Astrocyte (in vitro differentiated cells and primary cell): ENCODE measurements around the gene ALDH1B1.

Experiments used
- EZH2 ChIP-seq: IDR thresholded peaks from 2 replicates; pipeline ENCODE4 v1.6.1; 2012; ENCODE audit warnings: mild to moderate bottlenecking, low read length, inconsistent platforms; ENCODE audit not compliant: insufficient read depth
- TF ChIP-seq, protein P1 (sequence below): IDR thresholded peaks from 2 replicates; pipeline ENCODE4 v1.5.1; 2011; ENCODE audit warnings: low read depth, mild to moderate bottlenecking, inconsistent platforms, low read length, moderate library complexity; ENCODE audit not compliant: insufficient read depth

- TF ChIP-seq, protein P1, sequence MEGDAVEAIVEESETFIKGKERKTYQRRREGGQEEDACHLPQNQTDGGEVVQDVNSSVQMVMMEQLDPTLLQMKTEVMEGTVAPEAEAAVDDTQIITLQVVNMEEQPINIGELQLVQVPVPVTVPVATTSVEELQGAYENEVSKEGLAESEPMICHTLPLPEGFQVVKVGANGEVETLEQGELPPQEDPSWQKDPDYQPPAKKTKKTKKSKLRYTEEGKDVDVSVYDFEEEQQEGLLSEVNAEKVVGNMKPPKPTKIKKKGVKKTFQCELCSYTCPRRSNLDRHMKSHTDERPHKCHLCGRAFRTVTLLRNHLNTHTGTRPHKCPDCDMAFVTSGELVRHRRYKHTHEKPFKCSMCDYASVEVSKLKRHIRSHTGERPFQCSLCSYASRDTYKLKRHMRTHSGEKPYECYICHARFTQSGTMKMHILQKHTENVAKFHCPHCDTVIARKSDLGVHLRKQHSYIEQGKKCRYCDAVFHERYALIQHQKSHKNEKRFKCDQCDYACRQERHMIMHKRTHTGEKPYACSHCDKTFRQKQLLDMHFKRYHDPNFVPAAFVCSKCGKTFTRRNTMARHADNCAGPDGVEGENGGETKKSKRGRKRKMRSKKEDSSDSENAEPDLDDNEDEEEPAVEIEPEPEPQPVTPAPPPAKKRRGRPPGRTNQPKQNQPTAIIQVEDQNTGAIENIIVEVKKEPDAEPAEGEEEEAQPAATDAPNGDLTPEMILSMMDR: no peak
- TF ChIP-seq EZH2: no peak
These were observed 50.1 kb downstream of the ALDH1B1 start for GRCh38 chr9:38442473-38443096.
